Ramos (cell line): ENCODE results near the gene SLC17A9.

Experiments
- in situ Hi-C: fragments of 300-500 bp; cut with MboI; formaldehyde crosslinking; loops from one replicate; pipeline ENCODE4 v1.14.3; 2022; ENCODE audit warnings: low sequenced_read_pairs; ENCODE audit not compliant: unreplicated experiment

Gene SLC17A9

GRCh38 chr20:62979310-62979709 is 26.8 kb downstream of the SLC17A9 start:
- in situ Hi-C loops: no loop called here

DNA sequence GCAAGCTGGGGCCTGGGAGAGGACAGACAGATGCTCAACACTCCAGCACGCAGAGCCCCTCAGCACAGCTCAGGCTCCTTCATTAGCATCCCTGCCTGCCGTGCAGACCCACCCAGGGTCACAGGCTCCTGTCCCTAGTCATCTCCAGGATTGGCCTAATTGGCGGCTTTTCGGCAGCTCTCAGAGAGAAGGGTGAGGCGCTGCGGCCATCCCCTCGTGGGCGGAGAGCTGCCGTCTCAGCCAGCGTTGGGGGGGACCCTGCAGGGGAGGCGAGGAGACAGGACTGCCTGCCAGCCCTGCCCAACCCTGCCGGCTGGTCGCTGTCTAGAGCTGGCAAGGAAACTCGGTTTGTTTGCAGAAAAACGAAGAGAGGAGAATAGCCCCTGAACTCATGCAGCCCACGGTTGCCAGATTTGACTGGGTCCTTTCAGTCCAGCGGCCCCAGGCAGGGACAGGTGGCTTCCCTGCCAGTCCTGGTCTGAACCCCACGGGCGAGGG is 27.4 kb downstream of the SLC17A9 start:
- in situ Hi-C loops: no loop called here

DNA sequence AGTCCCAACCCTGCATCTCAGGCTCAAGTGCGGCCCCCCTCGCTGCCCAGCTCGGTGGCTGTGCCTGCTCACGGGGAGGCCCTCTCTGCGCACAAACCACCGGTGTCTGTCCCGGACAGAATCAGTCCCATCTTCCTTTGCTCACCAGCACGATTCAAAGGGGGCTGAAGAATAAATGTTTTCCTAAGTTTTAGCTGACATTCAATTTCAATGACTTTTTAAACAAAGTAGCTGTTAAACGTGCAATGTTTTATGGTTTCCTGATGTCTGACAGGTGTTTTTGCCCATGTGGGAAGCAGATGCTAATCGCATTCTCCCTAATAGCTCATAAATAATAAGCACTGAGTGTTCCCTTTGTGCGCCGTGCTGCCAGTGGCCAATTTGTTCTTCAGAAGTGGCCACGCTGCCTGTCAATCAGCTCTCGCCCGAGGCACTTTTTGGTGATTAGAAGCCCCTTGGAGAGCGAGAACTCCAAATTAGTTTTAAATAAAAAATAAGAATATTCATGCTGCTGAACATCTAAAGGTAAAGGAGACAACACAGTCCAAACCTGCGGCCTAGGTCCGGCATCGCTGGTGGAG is 28.0 kb downstream of the SLC17A9 start:
- in situ Hi-C loops: no loop called here

DNA sequence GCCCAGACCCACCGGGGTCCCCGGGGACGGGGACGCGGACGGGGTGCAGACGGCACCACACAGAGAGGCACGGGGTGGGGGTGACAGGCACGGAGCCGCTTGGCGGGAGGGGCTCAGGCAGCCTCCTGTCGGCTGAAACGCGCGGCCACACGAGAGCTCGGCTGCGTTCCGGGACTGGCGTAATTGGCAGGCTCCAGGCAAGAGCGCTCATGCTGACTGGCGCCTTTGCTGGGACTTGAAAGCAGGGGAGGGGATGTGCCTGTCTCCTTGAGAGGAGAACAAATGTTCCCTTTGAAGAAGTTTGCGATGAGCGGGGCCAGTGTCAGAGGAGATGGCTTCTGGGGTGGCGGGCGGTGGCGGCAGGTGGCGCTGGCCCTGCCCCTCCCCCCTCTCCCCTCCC is 28.5 kb downstream of the SLC17A9 start:
- in situ Hi-C loops: no loop called here

GRCh38 chr20:62982124-62983075 is 29.9 kb downstream of the SLC17A9 start:
- in situ Hi-C loops: no loop called here

DNA sequence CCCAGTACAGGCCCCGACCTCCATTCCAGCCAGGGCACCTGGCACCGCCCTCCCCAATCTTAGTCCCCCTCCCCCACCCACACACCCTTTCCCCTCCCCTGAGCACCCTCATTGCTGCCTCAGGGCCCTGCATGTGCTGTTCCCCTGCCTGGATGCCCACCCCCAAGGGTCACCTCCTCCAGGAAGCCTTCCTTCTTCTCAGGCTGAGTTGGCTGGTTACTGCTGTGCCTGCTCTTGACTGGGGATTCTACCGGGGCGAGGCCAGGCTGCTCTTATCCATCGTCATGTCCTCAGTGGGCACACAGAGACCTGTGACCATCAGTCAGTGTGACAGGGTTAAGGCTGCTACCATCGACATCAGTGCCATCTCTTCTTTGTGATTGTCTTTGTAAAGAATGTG is 30.7 kb downstream of the SLC17A9 start:
- in situ Hi-C loops: no loop called here

DNA sequence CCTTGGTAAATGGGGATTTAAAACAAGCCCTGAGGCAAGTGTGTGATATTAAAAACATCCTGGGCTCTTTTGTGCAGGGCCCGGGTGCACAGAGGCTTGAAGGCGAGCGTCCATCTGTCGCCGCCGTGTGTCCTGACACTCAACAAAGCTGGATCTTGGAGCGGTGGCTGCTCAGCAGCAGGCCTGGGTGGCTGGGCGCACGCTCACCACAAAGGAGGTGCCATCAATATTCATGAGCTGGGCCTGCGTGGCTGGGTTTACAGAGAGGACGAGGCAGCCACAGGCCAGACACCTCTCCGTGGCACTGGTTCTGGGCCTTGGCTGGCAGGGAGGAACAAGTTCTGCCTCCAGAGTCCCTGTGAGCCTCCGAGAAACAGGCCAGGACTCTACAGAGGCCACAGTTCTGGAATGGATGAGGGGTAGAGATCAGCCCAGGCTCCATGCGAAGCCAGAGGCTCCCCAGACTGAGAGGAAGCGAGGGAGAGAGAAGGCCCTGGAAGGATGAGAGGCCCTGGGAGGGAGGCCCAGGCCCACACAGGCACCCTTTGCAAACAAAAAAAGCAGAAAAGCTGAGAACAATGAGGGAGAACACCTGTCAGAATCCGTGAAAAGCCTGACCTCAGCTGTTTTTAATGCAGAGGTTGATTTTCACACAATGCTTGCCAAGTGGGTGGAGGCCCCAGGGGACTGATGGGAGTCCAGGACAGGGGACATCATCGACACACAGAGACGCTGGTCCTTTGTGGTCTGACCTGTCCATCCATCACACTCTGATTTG is 32.3 kb downstream of the SLC17A9 start:
- in situ Hi-C loops: no loop called here

DNA sequence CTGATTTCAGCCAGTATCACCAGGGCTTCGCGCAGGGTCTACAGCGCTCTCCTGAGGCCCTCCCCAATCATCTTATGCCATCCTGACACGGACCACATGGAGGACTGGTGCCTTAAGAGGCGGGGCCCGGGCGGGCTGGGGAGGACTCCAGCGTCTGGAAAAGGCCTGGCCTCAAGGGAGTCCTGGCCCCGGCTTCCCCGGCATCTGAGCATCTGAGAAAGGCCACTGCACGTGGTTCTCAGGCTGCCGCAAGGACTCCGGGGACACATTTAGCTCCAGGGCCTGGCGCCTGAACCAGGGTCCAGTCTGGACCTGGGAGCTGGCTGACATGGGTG is 32.9 kb downstream of the SLC17A9 start:
- in situ Hi-C loops: no loop called here

- in situ Hi-C loops: no loop called here
These were observed 33.8 kb downstream of the SLC17A9 start for GRCh38 chr20:62986257-62986800.

DNA sequence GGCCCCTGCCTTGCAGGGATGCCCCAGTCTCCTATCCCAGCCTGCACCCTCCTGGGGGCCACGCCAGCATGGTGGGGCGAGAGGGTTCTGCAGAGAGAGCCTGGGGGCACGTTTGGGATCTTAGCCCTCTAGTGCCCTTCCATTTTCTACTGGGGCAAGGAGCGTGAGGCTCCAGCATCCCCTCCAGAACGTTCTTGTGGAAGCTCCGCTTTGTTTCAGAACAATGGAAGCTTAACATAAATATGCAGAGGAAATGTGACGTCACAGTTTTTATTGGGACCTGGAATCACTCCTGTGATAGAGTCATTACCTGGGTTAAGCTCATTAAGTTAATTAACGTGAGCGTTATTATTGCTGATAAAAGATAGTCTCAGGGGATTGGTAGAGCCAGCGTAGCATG is 34.6 kb downstream of the SLC17A9 start:
- in situ Hi-C loops: no loop called here

DNA sequence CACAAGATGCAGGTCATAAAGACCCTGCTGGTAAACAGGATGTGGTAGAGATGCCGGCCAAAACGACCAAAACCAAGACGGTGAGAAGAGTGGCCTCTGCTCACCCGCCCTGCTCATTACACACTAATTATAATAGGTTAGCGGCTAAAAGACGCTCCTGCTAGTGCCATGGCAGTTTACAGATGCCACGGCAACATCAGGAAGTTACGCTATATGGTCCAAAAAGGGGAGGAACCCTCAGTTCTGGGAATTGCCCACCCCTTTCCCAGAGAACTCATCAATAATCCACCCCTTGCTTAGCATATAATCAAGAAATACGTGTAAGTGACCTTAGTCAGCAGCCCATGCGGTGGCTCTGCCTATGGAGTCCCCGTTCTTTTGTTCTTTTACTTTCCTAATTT is 36.7 kb downstream of the SLC17A9 start:
- in situ Hi-C loops: no loop called here

- in situ Hi-C loops: no loop called here
These were observed 37.9 kb downstream of the SLC17A9 start for GRCh38 chr20:62990306-62990825.

DNA sequence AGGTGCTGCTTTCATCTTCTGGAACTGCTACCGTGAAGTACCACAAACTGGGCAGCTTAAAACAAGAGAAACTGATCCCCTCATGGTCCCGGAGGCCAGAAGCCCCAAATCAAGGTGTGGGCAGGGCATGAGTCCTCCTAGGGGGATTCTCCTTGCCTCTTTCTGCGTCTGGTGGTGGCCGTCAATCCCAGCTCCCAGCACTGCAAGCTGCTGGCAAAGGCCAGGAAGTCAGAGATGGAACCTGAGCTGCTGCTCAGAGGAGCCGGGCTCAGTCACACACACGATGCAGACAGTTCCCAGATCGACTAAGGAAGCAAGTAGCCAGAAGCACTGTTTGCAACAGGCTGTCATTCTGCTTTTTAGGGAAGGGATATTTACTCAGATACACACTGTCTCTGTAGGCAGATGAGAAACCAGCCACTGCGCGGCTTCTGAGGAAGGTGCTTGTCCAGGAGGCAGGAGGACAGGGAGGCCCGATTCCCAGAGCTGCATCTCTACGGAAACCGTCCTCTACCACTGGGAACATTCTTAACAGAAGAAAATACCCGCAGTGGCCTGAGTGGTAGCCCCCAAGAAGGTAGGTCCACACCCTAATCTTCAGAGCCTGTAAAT is 38.8 kb downstream of the SLC17A9 start:
- in situ Hi-C loops: no loop called here

- in situ Hi-C loops: no loop called here
These were observed 39.4 kb downstream of the SLC17A9 start for GRCh38 chr20:62991863-62992262.

- in situ Hi-C loops: no loop called here
These were observed 41.5 kb downstream of the SLC17A9 start for GRCh38 chr20:62993856-62994494.

DNA sequence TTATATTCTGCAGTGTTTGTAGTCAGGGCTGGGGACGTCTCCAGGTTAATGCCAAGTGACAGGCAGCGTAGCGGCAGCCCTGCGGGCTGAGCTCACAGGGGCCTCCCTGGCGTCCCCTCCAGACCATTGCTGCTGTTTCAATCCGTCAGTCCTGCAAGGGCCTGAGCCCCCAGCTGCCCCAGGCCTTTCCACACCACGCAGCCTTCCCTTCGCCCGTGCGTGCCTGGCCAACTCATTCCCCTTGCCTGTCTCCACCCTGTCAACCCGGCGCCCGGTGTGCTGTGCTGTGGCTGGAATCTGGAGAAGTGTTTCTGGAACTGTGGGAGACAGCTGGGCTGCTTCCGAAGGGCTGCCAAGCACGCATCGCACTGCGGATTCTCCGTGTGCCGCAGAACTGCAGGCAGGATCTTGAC is 42.4 kb downstream of the SLC17A9 start:
- in situ Hi-C loops: no loop called here

GRCh38 chr20:62995481-62995880 is 43.0 kb downstream of the SLC17A9 start:
- in situ Hi-C loops: no loop called here

DNA sequence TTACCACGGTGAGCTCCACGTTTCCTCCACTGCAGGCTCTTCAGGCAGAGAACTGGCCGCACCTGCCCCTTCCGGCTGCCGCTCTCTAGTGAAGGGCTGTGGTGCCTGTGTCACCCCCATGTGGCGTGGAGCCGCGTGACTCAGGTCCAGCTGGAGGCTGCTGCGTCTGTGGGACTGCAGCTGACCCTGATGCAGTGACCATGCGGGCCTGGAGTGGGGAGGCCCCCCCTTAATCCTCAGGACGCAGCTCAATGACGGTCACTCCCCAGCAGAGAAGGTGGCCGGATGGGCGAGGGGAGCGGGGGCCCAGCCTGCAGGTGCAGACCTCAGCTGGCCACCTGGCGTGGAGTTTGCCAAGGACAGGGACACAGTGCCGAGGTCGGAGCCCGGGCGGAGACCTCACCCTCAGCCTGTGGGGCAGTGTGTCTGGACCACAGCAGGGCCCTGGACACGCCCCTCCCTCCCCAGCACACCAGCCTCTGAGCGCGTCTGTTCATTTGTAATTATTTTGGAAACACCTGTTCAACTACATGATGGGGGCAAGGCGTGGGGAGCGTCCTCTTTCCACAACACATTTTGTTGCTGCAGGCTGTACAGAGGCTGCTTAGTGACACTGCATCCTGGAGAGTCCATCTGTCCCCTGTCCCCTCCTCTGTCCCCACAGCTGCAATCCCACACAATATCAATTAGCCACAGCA is 43.5 kb downstream of the SLC17A9 start:
- in situ Hi-C loops: no loop called here

DNA sequence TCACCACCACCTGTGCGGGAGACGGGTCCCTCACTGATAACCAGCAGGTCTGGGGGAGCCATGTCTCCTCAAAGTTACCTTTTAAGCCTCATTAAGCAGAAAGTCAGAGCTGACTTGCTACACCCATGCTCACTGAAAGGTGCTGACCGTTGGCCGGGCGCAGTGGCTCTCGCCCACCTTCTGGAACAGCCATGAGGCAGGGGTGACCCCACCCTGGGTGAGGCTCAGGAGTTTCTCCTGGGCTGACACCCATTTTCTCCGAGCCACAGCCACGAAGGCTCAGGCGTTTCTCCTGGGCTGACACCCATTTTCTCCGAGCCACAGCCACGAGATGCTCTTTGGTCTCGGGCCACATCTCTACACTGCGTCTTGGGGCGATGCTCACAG is 44.1 kb downstream of the SLC17A9 start:
- in situ Hi-C loops: no loop called here
